ENCODE data around the gene HSD17B13.
"Not testable (repeated sequence)": the region's sequence is repeated elsewhere in the genome, so short reads cannot be mapped to it uniquely, and the experiment has no call there.

The HSD17B13 gene, protein sequence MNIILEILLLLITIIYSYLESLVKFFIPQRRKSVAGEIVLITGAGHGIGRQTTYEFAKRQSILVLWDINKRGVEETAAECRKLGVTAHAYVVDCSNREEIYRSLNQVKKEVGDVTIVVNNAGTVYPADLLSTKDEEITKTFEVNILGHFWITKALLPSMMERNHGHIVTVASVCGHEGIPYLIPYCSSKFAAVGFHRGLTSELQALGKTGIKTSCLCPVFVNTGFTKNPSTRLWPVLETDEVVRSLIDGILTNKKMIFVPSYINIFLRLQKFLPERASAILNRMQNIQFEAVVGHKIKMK

DNA sequence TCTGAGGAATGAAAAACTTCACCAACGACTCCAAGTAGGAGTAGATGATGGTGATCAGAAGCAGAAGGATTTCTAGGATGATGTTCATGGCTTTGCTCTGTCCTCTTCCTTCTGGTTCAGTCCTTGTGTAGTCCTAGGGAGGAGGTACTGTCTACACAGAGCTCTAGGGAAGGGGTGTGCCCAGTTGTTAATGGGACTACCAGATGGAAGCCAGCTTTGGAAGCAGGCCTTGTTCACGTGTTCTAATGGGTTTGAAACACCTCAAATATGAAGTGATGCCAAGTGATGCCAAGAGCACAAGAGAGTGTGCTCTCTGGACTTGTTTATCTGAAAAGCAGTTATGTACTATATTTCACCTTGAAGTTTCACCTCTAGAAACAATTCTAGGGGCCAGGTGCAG is at the start of gene HSD17B13:
Gene HSD17B13, minus strand, starts transcription at position 129 of the 400 bp plus-strand sequence. Its CDS starts 41 bp downstream, at position 88.
- no peak for FAIRE-seq

DNA sequence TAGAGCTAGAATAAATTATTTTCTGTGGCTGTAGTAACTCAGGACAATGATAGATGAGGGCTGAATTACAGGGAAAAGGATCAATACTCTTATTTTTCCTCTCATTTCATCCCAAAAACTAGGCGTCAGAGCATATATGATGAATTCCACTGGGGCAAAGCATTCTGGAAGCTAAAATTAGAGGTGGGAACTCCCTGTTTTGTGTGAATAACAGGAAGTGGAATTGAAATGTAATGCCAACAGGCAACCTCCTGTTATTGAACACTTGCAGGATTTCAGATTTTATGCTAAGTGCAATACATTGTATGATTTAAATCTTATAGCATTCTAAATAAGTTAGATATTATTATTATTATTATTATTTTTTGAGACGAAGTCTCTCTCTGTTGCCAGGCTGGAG is 47.4 kb upstream of the HSD17B13 start:
- no peak for FAIRE-seq

DNA sequence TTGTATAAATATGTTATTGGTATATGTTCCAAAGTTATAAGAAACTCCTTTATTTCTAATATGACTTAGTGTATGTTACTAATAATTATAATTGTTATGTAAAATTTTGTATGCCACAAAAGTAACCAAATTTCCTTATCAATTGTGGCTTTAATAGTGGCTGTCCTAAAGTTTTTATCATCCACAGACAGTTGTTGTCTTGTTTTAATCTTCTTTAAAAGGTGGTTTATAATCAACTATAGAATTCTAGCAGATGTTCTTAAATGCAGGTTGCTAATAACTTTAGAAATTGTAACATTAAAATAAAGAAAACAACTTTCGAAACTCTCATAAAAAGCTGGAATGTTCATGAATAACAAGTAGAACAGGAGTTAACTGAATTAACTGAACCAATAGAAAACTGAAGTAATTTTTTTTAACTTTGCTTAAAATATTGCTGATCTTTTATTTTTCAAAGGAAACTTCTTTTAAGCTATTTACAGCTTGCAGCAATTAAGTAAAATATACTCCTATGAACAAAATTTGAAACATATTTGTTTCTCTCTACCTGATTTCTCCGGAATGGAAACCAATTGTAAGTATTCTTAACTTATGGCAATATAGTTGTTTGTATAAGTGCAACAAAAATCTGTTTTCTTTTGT is 44.0 kb upstream of the HSD17B13 start:
- no peak for FAIRE-seq

DNA sequence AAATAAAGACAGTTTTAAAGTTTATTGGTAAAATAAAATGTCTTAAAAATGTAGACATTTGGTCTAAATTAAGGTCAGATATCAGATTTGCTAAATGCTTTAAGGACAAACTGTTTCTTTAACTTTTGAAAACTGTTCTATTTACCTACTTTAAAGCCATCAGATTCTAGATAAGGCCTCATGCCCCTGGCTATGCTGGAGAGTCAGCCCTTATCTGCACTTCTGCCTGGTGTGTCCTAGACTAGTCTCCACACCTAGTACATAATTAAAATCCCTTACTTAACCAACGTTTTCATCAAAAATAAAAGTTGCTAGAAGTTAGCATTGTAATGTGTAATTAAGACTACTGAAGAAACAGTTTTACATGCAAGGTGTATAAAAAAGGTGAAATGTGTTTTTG is 42.7 kb upstream of the HSD17B13 start:
- no peak for FAIRE-seq

DNA sequence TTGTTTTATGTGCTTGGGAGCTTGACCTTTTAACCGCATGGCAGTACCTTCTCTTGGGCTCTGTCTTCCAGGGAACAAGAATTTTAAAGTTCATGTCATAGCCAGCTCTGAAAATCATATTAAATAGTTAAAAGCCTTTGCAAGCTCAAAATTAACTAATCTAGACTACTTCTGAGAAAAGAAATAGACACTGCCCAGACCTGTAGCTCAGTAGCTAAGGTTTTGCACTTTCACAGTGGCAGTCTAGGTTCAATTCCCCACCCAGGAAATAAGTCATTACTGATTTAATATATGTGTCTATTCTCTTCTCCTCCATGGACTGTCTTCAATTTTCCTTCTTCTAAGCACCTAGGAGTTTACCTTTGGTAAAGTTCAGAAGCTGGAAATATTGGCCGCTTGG is 40.9 kb upstream of the HSD17B13 start:
- no peak for FAIRE-seq

DNA sequence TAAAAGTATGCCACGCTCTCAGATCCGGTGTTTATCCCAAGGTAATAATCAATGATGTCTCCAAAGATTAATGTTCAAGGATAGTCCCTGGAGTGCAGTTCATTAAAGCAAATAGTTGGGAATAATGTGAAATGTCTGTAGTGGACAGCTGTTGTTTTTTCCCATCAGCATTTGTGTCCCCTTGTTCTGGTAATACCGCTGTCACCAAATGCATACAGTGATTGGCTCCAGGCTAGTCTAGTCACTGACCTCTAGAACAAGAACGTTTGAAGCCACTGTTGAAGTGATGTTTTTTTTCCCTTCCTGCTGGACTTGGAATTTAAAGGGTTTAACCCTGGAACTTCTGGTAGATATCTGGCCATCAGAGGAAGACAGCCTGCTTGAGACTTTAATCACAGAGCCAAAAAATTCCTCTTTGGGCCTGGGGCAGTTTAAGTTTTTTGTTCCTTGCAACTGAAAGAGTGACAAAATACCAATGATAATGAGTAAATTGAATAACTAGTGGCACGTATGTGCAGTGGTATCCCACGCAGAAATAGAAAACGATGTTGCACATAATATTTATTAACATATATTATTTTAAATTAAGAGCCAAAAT is 37.8 kb upstream of the HSD17B13 start:
- FAIRE-seq = no peak

DNA sequence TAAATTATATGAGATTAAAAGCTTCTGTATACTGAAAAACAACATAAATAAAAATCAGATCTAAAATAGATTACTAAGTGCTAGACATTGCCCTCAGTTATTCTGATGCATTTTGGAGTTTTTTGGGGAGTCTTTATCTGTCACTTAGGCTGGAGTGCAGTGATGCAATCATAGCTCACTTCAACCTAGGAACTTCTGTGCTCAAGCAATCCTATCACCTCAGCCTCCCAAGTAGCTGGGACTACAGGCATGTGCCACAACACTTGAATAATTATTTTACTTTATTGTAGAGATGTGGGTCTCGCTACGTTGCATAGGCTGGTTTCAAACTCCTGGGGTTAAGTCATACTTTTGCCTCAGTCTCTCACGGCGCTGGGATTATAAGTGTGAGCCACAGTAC is 36.6 kb upstream of the HSD17B13 start:
- no peak for FAIRE-seq

DNA sequence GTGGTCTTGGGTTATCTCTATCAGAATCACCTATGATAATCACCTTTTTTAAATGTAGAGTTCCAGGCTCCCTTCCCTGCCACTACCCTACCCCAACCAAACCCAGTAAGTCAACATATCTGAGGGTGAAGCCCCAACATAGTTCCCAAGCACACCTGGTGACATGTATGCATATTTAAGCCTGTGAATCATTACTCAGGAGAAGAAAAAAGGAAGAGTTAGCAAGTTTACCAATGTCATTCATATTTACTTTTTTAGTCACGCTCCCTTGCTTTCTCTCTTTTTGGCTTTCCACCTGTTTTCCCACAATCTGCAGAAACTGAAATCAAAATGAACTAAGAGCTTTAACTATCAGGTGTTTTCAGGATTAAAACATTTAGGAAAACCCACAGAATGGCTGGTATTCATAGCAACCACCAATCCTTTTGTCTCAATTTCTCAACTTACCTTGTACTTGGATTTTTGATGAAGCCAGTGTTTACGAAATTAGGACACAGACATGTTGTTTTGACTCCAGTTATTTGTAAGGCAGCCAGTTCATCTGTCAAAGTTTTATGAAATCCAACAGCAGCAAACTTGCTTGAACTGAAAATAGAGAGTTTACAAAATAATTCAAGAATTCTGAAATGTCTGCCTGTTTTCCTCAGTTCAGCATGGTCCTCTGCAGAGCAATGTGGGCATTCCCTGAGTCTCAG is 34.3 kb upstream of the HSD17B13 start:
- FAIRE-seq = no peak

DNA sequence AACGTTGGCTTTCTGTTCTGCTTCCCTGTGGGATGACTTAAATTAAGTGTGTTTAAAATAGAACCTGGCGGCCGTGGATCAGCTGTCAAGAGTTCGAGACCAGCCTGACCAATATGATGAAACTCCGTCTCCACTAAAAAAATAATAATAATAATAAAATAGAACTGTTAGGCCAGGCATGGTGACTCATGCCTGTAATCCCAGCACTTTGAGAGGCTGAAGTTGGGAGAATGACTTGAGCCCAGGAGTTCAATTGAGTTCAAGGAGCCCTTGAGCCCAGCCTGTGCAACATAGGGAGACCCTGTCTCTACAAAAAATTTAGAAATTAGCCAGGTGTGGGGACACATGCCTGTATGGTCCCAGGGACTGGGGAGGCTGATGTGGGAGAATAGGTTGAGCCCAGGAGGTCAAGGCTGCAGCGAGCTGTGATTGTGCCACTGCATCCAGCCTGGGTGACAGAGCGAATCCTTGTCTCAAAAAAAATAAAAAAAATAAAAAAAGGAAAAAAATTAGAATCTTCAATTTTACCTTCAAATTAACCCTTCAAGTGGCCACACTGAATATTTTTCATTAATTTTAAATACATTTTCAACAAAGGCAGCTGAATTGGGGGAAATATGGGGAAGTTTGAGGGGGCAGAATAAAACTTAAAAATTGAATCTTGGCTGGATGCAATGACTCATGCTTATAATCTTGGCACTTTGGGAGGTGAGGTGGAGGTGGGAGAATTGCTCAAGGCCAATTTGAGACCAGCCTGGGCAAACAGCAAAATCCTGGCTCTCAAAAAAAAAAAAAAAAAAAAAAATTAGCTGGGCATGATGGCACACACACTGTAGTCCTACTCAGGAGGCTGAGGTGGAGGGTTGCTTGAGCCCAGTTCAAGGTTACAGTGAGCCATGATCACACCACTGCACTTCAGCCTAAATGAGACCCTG is 31.8 kb upstream of the HSD17B13 start:
- FAIRE-seq = no peak

DNA sequence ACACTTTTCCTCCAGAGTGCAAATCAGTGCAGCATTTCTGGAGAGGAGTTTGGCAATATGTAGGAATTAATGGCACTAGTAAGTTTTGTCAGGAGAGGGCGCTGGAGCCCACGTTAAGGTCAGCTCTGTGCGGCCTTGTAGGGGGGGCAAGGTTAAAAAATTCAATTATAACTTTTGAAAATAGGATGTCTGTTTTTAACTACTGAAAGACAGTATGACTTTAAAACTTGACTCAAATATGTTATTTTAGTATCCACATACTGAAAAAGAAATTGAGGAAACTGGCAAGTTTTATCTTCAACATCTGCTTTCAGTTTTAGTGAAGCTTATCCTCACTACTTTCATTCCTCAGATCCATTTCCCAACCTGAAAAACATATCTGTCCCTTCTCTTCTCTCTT is 30.9 kb upstream of the HSD17B13 start:
- no peak for FAIRE-seq

DNA sequence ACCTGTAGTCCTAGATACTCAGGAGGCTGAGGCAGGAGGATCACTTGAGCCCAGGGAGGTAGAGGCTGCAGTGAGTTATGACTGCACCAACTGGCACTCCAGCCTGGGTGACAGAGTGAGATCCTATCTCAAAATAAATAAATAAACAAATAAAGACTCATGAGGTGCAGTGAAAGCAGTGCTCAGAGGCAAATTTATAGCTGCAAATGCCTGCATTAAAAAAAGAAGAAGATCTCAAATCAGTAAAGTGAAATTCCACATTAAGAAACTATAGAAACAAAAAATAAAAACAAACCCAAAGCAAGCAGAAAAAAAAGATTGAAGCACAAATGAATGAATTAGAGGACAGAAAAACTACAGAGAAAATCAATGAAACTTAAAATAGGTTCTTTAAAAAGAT is 22.5 kb upstream of the HSD17B13 start:
- no peak for FAIRE-seq

DNA sequence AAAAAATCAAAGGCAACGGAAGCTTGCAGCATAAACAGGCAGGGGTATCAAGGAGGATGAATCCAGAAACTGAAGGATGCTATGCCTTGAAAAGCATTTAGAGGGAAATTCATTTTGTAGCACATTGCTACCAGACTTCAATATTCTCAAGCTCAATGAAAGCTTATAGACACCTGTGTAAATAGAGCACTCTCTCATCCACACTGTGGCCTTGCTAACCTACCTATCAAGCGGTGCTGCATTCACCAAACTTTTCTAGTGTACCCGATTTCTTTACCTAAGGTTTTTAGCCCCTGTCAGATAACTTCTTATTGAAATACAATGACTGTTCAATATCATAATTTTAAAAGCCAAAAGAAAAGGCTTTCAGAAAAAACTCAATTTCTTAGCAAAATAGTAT is 20.2 kb upstream of the HSD17B13 start:
- no peak for FAIRE-seq

DNA sequence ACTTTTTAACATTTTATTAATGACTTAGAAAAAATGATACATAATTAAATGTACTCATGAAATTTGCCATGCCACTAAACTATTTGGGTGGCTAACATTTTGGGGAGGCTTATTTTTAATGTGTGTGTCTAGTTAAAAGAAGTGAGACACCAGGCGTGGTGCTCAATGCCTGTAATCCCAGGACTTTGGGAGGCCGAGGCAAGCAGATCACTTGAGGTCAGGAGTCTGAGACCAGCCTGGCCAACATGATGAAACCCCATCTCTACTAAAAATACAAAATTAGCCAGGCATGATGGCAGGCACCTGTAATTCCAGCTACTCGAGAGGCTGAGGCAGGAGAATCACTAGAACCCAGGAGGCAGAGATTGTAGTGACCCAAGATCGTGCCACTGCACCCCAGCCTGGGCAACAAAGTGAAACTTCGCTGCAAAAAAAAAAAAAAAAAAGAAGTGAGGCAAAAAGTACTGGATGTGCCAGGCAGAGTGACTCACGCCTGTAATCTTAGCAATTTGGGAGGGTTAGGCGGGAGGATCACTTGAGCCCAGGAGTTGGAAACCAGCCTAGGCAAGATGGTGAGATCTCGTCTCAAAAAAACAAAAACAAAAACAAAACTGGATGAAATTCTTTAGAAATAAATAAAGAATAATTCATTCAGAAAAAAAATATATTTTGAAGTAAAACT is 19.4 kb upstream of the HSD17B13 start:
- FAIRE-seq = not testable (repeated sequence)

DNA sequence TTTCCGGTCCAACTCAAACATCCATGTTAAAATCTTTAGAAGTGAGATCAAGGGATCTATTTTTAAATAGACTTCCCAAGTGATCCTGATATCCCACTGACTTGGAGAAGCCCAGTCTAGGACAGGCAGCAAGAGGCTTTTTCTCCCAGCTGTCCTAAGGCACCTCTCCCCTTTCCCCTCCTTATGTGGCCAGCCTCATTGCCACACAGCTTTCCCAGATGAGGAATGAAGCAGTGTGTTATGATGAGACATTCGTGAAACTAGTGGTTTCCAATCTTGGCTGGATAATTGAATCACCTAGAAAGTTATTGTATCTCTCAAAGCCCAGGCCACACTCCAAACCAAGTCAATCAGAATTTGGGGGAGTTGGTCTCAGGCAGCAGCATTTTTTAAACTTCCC is 16.8 kb upstream of the HSD17B13 start:
- no peak for FAIRE-seq

DNA sequence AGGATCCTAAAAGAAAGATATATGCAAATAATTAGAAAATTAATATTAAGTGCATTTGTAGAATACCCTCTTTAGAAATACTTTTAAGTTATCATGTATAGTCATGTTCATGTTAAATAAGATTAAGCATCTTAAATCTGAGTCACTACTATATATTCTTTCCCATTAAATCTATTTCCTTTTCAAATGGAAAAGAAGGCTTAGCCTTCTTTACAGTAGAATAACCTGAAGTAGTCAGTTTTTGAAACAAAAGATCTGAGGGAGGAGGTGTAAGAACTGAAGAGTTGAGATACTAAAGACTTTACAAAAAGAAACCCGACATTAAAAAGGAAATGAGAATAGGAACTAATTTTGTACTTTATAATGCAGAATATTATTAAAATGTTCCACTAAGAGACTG is 14.7 kb upstream of the HSD17B13 start:
- no peak for FAIRE-seq

DNA sequence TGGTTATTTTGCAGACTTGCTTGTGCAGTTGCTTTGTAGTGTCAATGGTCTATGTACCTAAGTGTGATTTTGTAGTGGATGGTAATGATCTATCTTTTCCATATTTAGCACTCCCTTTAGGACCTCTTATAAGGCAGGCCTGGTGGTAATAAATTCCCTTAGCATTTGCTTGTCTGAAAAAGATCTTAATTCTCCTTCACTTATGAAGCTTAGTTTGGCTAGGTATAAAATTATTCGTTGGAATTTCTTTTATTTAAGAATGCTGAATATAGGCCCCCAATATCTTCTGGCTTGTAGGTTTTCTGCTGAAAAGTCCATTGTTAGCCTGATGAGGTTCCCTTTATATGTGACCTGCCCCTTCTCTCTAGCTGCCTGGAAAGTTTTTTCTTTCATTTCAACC is 10.6 kb upstream of the HSD17B13 start:
- no peak for FAIRE-seq

DNA sequence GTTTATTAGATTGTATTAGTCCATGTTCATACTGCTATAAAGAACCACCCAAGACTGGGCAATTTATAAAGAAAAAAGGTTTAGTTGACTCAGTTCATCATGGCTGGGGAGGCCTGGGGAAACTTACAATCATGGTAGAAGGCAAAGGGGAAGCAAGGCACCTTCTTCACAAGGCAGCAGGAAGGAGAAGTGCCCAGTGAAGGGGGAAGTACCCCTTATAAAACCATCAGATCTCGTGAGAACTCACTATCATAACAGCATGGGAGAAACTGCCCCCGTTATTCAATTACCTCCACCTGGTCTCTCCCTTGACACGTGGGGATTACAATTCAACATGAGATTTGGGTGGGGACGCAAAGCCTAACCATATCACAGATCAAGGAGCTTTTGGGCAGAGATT is 8.1 kb upstream of the HSD17B13 start:
- FAIRE-seq = no peak

DNA sequence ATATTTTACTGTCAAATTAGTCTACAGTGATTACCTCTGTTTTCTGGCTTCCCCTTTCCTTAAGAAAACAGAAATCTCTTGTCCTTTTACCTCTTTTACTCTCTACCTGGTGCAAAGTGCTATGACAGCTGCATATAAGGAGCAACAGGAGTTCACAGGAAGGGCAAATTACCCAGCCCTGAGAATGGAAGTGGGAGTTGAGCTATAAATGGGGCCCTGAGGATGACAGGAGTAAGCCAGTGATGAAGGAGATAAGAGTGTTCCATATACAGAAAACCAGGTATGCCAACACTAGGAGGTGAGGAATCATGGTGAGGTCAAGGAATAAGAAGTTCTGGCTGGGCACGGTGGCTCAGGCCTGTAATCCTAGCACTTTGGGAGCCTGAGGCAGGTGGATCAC is 4.5 kb upstream of the HSD17B13 start:
- no peak for FAIRE-seq

DNA sequence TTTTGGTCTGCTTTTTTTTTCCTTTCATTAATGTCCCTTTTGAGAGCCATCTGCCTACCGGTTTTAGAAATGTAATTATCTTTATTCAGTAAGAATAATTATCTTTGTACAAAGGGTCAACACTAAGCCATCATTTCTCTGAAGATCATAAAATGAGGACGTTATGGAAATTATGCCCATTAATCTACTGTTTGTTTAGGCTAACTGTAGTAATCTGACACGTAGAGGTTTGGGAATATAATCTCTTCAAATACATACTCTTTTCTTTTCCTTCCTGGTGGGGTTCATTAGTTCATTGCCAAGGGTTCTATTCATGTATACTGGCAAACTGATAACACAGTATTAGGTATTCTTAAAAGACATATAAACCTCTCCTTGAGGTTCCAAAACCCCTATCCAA is 3.8 kb upstream of the HSD17B13 start:
- FAIRE-seq = no peak

DNA sequence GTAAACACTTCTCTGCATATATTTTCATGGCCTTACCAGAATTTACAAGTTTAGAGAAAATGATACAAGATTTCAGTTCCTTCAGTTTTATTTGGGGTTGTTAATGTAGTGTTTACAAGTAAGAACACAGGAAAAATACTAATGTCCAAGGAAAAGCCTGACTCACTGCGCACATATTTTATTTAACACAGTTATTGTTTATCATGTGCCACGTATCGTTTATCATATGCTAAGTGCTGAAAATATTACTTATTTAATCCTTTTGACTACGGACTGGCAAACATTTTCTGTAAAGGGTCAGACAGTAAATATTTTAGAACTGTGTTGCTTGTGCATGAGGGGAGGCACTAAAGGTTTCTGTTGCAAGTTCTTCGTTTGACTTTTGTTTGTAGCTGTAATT is 794 bp downstream of the HSD17B13 start:
- FAIRE-seq = no peak

DNA sequence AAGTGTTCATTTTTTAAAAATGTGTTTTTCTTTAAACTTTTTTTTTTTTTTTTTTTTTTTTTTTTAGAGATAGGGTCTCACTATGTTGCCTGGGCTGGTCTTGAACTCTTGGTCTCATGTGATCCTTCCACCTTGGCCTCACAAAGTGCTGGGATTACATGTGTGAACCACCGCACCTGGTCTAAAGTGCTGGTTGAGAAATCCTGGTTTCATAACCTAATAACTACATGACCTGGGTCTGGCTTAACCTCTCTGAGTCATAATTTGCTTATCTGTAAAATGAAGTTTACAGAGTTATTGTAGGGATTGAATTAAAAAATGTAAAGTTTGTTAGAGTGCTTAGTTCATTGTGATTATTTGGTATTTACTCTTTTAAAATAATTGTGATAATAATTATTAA is 5.2 kb downstream of the HSD17B13 start:
- FAIRE-seq = no peak

DNA sequence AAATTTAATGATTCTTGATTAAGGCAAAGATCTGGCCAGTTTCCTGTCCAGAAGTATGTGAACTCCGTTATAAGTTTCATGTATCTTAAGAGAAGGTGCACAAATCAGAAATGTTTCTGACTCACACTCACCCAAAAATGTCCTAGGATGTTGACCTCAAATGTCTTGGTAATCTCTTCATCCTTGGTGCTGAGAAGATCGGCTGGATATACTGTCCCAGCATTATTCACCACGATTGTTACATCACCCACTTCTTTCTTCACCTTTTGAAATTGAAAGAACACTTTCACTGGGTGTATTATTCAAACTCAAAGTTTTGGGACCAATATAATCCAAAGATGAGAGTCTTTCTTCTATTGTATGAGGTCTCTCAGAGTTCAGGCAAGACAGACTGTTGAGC is 5.7 kb downstream of the HSD17B13 start:
- no peak for FAIRE-seq
